ENCODE results near the gene GPR33. TPM values are rescaled to one million over a fixed set of nuclear protein-coding genes. Genes with fewer than 3 reads are reported as not detected.
"Not testable (repeated sequence)": the region's sequence is repeated elsewhere in the genome, so short reads cannot be mapped to it uniquely, and the experiment has no call there.

The GPR33 gene
- total RNA-seq, 1 donor from 2014 or later, result not detected

GRCh38 chr14:31461545-31461944, 26.3 kb downstream of the GPR33 start:
- intact Hi-C loops (cut with micrococcal nuclease), result no loop called here

- intact Hi-C loops (cut with micrococcal nuclease), result loop anchor here (1.0 to 5.0 kb wide), 13 partner anchors 38 to 1104 kb away; partner anchors contain the start of genes G2E3, HEATR5A, NUBPL and RNU6-8
Observed at GRCh38 chr14:31457665-31458659, 29.9 kb downstream of the GPR33 start.

GRCh38 chr14:31456841-31457664, 30.8 kb downstream of the GPR33 start, which contains the start of gene DTD2:
DTD2 (minus strand) TSS chr14:31457506; CDS start chr14:31457393, 113 bp downstream.
- intact Hi-C loops (cut with micrococcal nuclease), result loop anchor here (1.0 to 5.0 kb wide), 13 partner anchors 37 to 1105 kb away; partner anchors contain the start of genes G2E3, HEATR5A, NUBPL and RNU6-8

- intact Hi-C loops (cut with micrococcal nuclease), result loop anchor here (1.0 to 5.0 kb wide), 3 partner anchors 43 to 180 kb away; no protein-coding TSS in a partner anchor
Observed at GRCh38 chr14:31449971-31450610, 37.7 kb downstream of the GPR33 start.

- intact Hi-C loops (cut with micrococcal nuclease), result loop anchor here (5.0 kb wide), 1 partner anchor 42 kb away; no protein-coding TSS in a partner anchor
Observed at GRCh38 chr14:31449136-31449535, 38.7 kb downstream of the GPR33 start.

GRCh38 chr14:31445703-31446102, 42.1 kb downstream of the GPR33 start:
- intact Hi-C loops (cut with micrococcal nuclease), result loop anchor here (5.0 kb wide), 1 partner anchor 38 kb away; no protein-coding TSS in a partner anchor

- intact Hi-C loops (cut with micrococcal nuclease), result no loop called here
Observed at GRCh38 chr14:31442284-31442683, 45.6 kb downstream of the GPR33 start.

- intact Hi-C loops (cut with micrococcal nuclease), result no loop called here
Observed at GRCh38 chr14:31441273-31442111, 46.3 kb downstream of the GPR33 start.

GRCh38 chr14:31440280-31440679, 47.6 kb downstream of the GPR33 start:
- intact Hi-C loops (cut with micrococcal nuclease), result no loop called here

- intact Hi-C loops (cut with micrococcal nuclease), result no loop called here
Observed at GRCh38 chr14:31439561-31439960, 48.3 kb downstream of the GPR33 start.

- intact Hi-C loops (cut with micrococcal nuclease), result not testable (repeated sequence)
Observed at GRCh38 chr14:31437045-31437691, 50.7 kb downstream of the GPR33 start.

GRCh38 chr14:31435276-31435675, 52.6 kb downstream of the GPR33 start:
- intact Hi-C loops (cut with micrococcal nuclease), result no loop called here

Other genes starting within 250 kb of the GPR33 start
- gene HEATR5A, start 67.5 kb downstream of the GPR33 start, total RNA-seq, result 12.3 and 14.7 TPM in 2 replicates
- 17.0 and 17.7 TPM in 2 replicates for gene DTD2, start 30.5 kb downstream of the GPR33 start, total RNA-seq
- 6.6 and 8.7 TPM in 2 replicates for gene NUBPL, start 73.4 kb upstream of the GPR33 start, total RNA-seq

All from T-helper 1 cell treated with Interleukin-12 subunit alpha and Interleukin-12 subunit beta and Interleukin-4 antibody, amounts not matched to agents 30 ng/mL and 1 ng/mL, for 36 hours (primary cell).